ENCODE measurements around the gene KLHDC3. TPM values are rescaled to one million over a fixed set of nuclear protein-coding genes. Genes with fewer than 3 reads are reported as not detected.
A peak's percentile ranks its signal among the peaks of the same experiment; 100 is the strongest.

The KLHDC3 gene
- total and polyA plus RNA-seq, 2 of the 8 experiments (the other 6 are each of a cell fraction or from before 2014, with no cell fraction given), result 181 to 203 TPM

GRCh38 chr6:43052842-43053544 lies 38.9 kb downstream of the KLHDC3 start:
- peaks cover 5 to 28% (median 20%) of the 10 kb centered on the region in 4 experiments; a peak in 7 of 8 replicates for H3K36me3 ChIP-seq (ENCODE audit: control insufficient read depth in 2 of 4, insufficient read depth in 4 of 4, low read length in 3 of 4)
- TF ChIP-seq NANOG (IDR thresholded peaks at IDR 0.05; ENCODE audit: insufficient read depth, low read depth, low read length, poor library complexity, severe bottlenecking), result no peak
- TF ChIP-seq TEAD4 (IDR thresholded peaks at IDR 0.05; ENCODE audit: low read depth, low read length), result no peak
- no peak for TF ChIP-seq GTF2F1 (IDR thresholded peaks at IDR 0.05; ENCODE audit: borderline replicate concordance, low read depth, low read length)
- TF ChIP-seq, protein P1, sequence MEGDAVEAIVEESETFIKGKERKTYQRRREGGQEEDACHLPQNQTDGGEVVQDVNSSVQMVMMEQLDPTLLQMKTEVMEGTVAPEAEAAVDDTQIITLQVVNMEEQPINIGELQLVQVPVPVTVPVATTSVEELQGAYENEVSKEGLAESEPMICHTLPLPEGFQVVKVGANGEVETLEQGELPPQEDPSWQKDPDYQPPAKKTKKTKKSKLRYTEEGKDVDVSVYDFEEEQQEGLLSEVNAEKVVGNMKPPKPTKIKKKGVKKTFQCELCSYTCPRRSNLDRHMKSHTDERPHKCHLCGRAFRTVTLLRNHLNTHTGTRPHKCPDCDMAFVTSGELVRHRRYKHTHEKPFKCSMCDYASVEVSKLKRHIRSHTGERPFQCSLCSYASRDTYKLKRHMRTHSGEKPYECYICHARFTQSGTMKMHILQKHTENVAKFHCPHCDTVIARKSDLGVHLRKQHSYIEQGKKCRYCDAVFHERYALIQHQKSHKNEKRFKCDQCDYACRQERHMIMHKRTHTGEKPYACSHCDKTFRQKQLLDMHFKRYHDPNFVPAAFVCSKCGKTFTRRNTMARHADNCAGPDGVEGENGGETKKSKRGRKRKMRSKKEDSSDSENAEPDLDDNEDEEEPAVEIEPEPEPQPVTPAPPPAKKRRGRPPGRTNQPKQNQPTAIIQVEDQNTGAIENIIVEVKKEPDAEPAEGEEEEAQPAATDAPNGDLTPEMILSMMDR (IDR thresholded peaks at IDR 0.05; ENCODE audit: control extremely low read depth in 1 of 3, insufficient read depth in 1 of 3, low read depth in 1 of 3, low read length in 3 of 3), result no peak
- no peak for TF ChIP-seq FOSL1 (IDR thresholded peaks at IDR 0.05; ENCODE audit: insufficient read depth, low read depth, low read length)
- no peak for TF ChIP-seq KDM1A (IDR thresholded peaks at IDR 0.05; ENCODE audit: borderline replicate concordance, low read length)
- no peak for TF ChIP-seq MAFK (IDR thresholded peaks at IDR 0.05; ENCODE audit: low read depth, low read length)
- H4K20me1 ChIP-seq (replicated peaks in 1 of 2; ENCODE audit: control insufficient read depth in 1 of 2, insufficient read depth in 2 of 2, low read length in 2 of 2), result peaks cover 1 to 4% of the 10 kb centered on the region in 2 experiments
- H3K79me2 ChIP-seq (ENCODE audit: control insufficient read depth in 1 of 2, insufficient read depth in 2 of 2, low read length in 2 of 2), result peaks cover 0 to 5% of the 10 kb centered on the region in 2 experiments; a peak in 3 of 4 replicates
- H4K91ac ChIP-seq (replicated peaks; ENCODE audit: insufficient read length, low read length), result peak overlapping the region; percentile 58
- peak overlapping the region; percentile 87 for H3K27ac ChIP-seq (ENCODE audit: low read depth, low read length)
- H3K79me1 ChIP-seq (ENCODE audit: low read depth, low read length), result peaks cover 8% of the 10 kb centered on the region
- H2AK5ac ChIP-seq (ENCODE audit: low read depth, low read length), result no peak overlapping the region
- H2BK20ac ChIP-seq (ENCODE audit: low read length), result no peak overlapping the region
- H3K4me3 ChIP-seq (ENCODE audit: extremely low read depth in 1 of 4, insufficient read depth in 2 of 4, low read depth in 3 of 4, low read length in 4 of 4), result peak overlapping the region; percentile 72 to 91 (median 78)
- FAIRE-seq (no peak), DNase-seq (ENCODE audit: low read depth in 1 of 2, low spot score in 2 of 2) (no peak)
- H3K56ac ChIP-seq (replicated peaks; ENCODE audit: insufficient read length, low read depth, low read length), result peak overlapping the region; percentile 43
- ChIA-PET CTCF (ENCODE audit: partially characterized antibody) (interaction anchor here (0.6 to 3.0 kb wide), 5 partner anchors 30 to 90 kb away, joined by 3 to 18 read pairs (median 3); no protein-coding TSS in a partner anchor), POLR2A (ENCODE audit: partially characterized antibody) (interaction anchor here (0.8 to 29.7 kb wide), 20 partner anchors 8 to 1193 kb away, joined by 3 to 584 read pairs (median 5); partner anchors contain the start of genes KLHDC3, MEA1, PEX6 and PTK7)
- no peaks in the 10 kb centered on the region for H3K9me3 ChIP-seq (ENCODE audit: insufficient read depth in 2 of 2, low read depth in 1 of 2, low read length in 1 of 2)
- peak overlapping the region; percentile 80 to 88 (median 82) for H3K9ac ChIP-seq (replicated peaks in 1 of 4; ENCODE audit: extremely low read depth in 1 of 4, low read depth in 3 of 4, low read length in 3 of 4)
- H3K4ac ChIP-seq (replicated peaks; ENCODE audit: insufficient read length, low read depth, low read length), result peak overlapping the region; percentile 85
- H3K14ac ChIP-seq (ENCODE audit: insufficient read length), result no peak overlapping the region
- peak overlapping the region; percentile 87 for H4K5ac ChIP-seq (ENCODE audit: insufficient read length, low read depth, low read length)
- H2BK5ac ChIP-seq (ENCODE audit: low read depth, low read length), result peak overlapping the region; percentile 92
- H2BK12ac ChIP-seq (ENCODE audit: low read depth, low read length), result 0 out of 2 replicates have a peak overlapping the region, but pooled peaks have one; percentile 46
- H3K23me2 ChIP-seq (ENCODE audit: low read depth, low read length), result peaks cover 7% of the 10 kb centered on the region
- H4K8ac ChIP-seq (ENCODE audit: extremely low read depth, insufficient read depth, low read length), result peak overlapping the region; percentile 90; the same call in 1 of the 2 replicates
- peak overlapping the region; percentile 96 for H3K18ac ChIP-seq (ENCODE audit: extremely low read depth, low read length)
- H3K23ac ChIP-seq (ENCODE audit: insufficient read length), result no peak overlapping the region
- no peak overlapping the region for H2BK15ac ChIP-seq (ENCODE audit: low read length)
- H3K27me3 ChIP-seq (replicated peaks in 1 of 4; ENCODE audit: control insufficient read depth in 3 of 4, extremely low read depth in 1 of 4, insufficient read depth in 3 of 4, low read length in 3 of 4), result no peaks in the 10 kb centered on the region
- H2AFZ ChIP-seq (ENCODE audit: low read length), result peak overlapping the region; percentile 36; the same call in 1 of the 2 replicates
- H3K4me1 ChIP-seq (replicated peaks in 1 of 4; ENCODE audit: control insufficient read depth in 3 of 4, insufficient read depth in 4 of 4, low read length in 3 of 4), result peaks cover 0 to 10% (median 5%) of the 10 kb centered on the region in 4 experiments; a peak in 4 of 7 replicates
- WGBS, 2 experiments (ENCODE audit: extremely low coverage in 1 of 2, insufficient coverage in 1 of 2, insufficient read length in 1 of 2, insufficient replicate concordance in 2 of 2, low coverage in 1 of 2, low lambda C conversion rate in 2 of 2, missing lambda C conversion rate in 1 of 2), result 18% methylated on average over 22 of the region's 22 CpGs; no CpG with 5 or more reads in 1 of the 2 experiments
- H2BK120ac ChIP-seq (replicated peaks; ENCODE audit: low read depth, low read length), result no peak overlapping the region
- H3K4me2 ChIP-seq (ENCODE audit: insufficient read depth in 1 of 2, low read depth in 2 of 2, low read length in 2 of 2), result peak overlapping the region; percentile 83 to 97

Measured in H1 (cell line).